ENCODE measurements around the gene TMEFF2.

TMEFF2 gene

GRCh38 chr2:192030289-192030688 lies 164.4 kb downstream of the TMEFF2 start:
- no peak for TF ChIP-seq CTCF (IDR thresholded peaks at IDR 0.05; ENCODE audit: low read depth, low read length)
- DNase-seq (ENCODE audit: extremely low read depth, low read depth), result no peak

GRCh38 chr2:192029089-192029488 lies 165.6 kb downstream of the TMEFF2 start:
- no peak for TF ChIP-seq CTCF (IDR thresholded peaks at IDR 0.05; ENCODE audit: low read depth, low read length)
- no peak for DNase-seq (ENCODE audit: extremely low read depth, low read depth)

DNA sequence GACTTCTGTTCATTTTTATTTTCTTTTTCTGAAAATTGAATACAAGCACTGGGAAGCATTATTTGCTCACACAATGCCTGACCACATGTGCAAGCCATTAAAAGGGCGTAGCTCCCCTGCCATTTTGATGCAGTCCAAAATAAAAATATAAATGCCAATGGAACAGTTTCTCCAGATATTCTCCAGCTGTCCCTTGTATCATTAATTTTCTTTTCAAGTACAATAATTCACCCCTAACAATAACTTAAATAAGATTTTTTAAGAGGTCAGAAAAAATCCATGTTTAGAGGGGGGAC lies 168.0 kb downstream of the TMEFF2 start:
- no peak for TF ChIP-seq CTCF (IDR thresholded peaks at IDR 0.05; ENCODE audit: low read depth, low read length)
- no peak for DNase-seq (ENCODE audit: extremely low read depth, low read depth)

GRCh38 chr2:192026059-192026824 lies 168.5 kb downstream of the TMEFF2 start:
- no peak for DNase-seq (ENCODE audit: extremely low read depth, low read depth)
- TF ChIP-seq CTCF (IDR thresholded peaks at IDR 0.05; ENCODE audit: low read depth, low read length), result no peak

GRCh38 chr2:192025637-192026036 lies 169.1 kb downstream of the TMEFF2 start:
- TF ChIP-seq CTCF (IDR thresholded peaks at IDR 0.05; ENCODE audit: low read depth, low read length), result no peak

DNA sequence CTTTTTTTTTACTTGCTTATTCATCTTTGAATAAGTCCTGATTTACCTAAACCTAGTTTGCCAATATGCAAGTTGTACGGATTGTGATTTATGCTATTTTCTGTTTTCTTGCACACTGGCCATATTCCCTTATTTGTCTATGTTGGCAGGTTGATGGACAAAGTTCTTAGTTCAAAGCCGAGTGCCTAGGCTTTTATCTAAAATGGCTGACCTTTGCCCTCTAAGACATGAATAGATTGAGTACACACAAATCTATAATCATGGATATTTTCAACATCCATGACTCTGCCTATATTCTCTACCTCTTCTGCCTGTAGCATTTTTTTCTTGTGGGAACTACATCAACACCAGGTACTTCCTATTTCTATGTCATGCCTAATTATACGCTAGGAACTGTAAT lies 171.7 kb downstream of the TMEFF2 start:
- no peak for TF ChIP-seq CTCF (IDR thresholded peaks at IDR 0.05; ENCODE audit: low read depth, low read length)
- DNase-seq (ENCODE audit: extremely low read depth, low read depth), result no peak

More at GRCh38 chr2:192025637-192026036, 169.1 kb downstream of the TMEFF2 start:
- no peak for DNase-seq (ENCODE audit: extremely low read depth, low read depth)

DNA sequence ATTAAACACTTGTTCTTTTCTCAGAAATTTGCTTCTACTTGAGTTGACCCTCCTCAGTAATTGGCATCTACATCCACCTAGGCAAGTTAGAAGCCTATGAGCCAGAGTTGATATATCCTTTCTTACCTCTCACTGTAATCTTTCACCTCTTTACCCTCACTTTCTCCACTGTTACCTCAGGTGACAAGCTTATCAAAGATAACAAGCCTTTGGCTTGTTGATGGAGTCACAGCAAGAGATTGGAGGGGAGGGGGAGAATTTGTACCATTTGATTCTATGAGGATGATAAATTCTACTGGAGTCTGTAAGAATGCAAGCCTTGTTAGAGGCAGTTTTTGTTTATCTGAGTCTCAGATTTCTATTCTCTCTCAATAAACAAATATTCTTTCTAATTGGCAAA lies 176.9 kb downstream of the TMEFF2 start:
- no peak for TF ChIP-seq CTCF (IDR thresholded peaks at IDR 0.05; ENCODE audit: low read depth, low read length)
- DNase-seq (ENCODE audit: extremely low read depth, low read depth), result no peak
